Neural progenitor cell (in vitro differentiated cells): ENCODE results near the gene RAB9A.

Experiments used
- CTCF ChIP-seq: fragments of 200-600 bp; sonication (generic); IDR thresholded peaks from 2 replicates; pipeline ENCODE4 v1.5.1; 2017; ENCODE audit warnings: antibody characterized with exemption, mild to moderate bottlenecking
- EZH2 ChIP-seq: fragments of 200-600 bp; sonication (generic); IDR thresholded peaks from 2 replicates; pipeline ENCODE4 v1.6.1; 2017; ENCODE audit warnings: antibody characterized with exemption, mild to moderate bottlenecking, moderate library complexity
- EZH2phosphoT487 ChIP-seq: fragments of 200-600 bp; sonication (generic); IDR thresholded peaks from 2 replicates; pipeline ENCODE4 v1.6.1; 2017; ENCODE audit warnings: antibody characterized with exemption

- TF ChIP-seq EZH2phosphoT487 (no peak), EZH2 (no peak), CTCF (no peak)
Observed at GRCh38 chrX:13711141-13711540, 22.2 kb downstream of the RAB9A start.
